Measurements from ENCODE around the gene FUZ. TPM values are rescaled to one million over a fixed set of nuclear protein-coding genes. Genes with fewer than 3 reads are reported as not detected.
A peak's percentile ranks its signal among the peaks of the same experiment; 100 is the strongest.

FUZ gene
- total and polyA plus RNA-seq, 2 donors (not counting 1 experiment from before 2014, with no cell fraction given): 30.2 to 31.5 TPM

GRCh38 chr19:49779731-49780555, 33.1 kb downstream of the FUZ start:
- Mint-ChIP-seq H3K9me3 (ENCODE audit: insufficient read depth) (no peaks in the 10 kb centered on the region), H3K4me3 (peak overlapping the region; percentile 42), H3K27ac (peak overlapping the region; percentile 85), H3K4me1 (peaks cover 23% of the 10 kb centered on the region), H3K27me3 (no peaks in the 10 kb centered on the region)
- no peak for TF ChIP-seq CTCF (IDR thresholded peaks at IDR 0.05)
- TF ChIP-seq EZH2 (IDR thresholded peaks at IDR 0.05; ENCODE audit: borderline replicate concordance, insufficient read depth, low read depth, low read length, poor library complexity, severe bottlenecking): no peak
- no peaks in the 10 kb centered on the region for H3K9me3 ChIP-seq (ENCODE audit: control extremely low read depth in 1 of 3, control insufficient read depth in 2 of 3, insufficient read depth in 1 of 3, low read length in 2 of 3)
- H3K79me2 ChIP-seq (ENCODE audit: control insufficient read depth, insufficient read depth, low read length): peaks cover 48% of the 10 kb centered on the region
- peak overlapping the region; percentile 52 to 64 for H3K27ac ChIP-seq (ENCODE audit: low read length in 2 of 2)
- H3K36me3 ChIP-seq (replicated peaks in 1 of 2; ENCODE audit: control extremely low read depth in 1 of 2, control insufficient read depth in 1 of 2, extremely low read depth in 1 of 2, insufficient read depth in 2 of 2, low read length in 1 of 2): peaks cover 7 to 28% of the 10 kb centered on the region in 2 experiments
- intact Hi-C loops (cut with micrococcal nuclease): no loop called here
- CTCF ChIA-PET: interaction anchor here (1.7 kb wide), 1 partner anchor 85 kb away, joined by 3 read pairs; no protein-coding TSS in a partner anchor
- peaks cover 17 to 25% of the 10 kb centered on the region in 2 donors for H3K4me1 ChIP-seq (ENCODE audit: control insufficient read depth in 2 of 2, insufficient read depth in 2 of 2, low read length in 2 of 2)
- no peak overlapping the region for H2AFZ ChIP-seq (ENCODE audit: insufficient read depth, low read depth, low read length, poor library complexity, severe bottlenecking)
- 60% methylated on average over 10 of the region's 11 CpGs for WGBS (ENCODE audit: insufficient coverage)
- no peaks in the 10 kb centered on the region for H3K27me3 ChIP-seq (replicated peaks in 1 of 4; ENCODE audit: control extremely low read depth in 1 of 4, control insufficient read depth in 3 of 4, insufficient read depth in 4 of 4, low read length in 3 of 4)
- POLR2A ChIA-PET: interaction anchor here (0.6 to 1.2 kb wide), 2 partner anchors 13 to 102 kb away, joined by 3 read pairs; partner anchors contain the start of gene AP2A1
- H3K4me2 ChIP-seq (replicated peaks; ENCODE audit: low read depth, low read length, poor library complexity, severe bottlenecking): peak overlapping the region; percentile 29
- peaks cover 21% of the 10 kb centered on the region for H4K20me1 ChIP-seq (ENCODE audit: control insufficient read depth, insufficient read depth, low read length, poor library complexity, severe bottlenecking)
- H3K9ac ChIP-seq (ENCODE audit: low read length): peak overlapping the region; percentile 30
- DNase-seq (peak; percentile 55), ATAC-seq (ENCODE audit: low read depth) (peak; percentile 49)
- H3K4me3 ChIP-seq (ENCODE audit: control extremely low read depth in 1 of 5, extremely low read depth in 1 of 5, insufficient read depth in 1 of 5, low read depth in 2 of 5, low read length in 4 of 5): no peak overlapping the region

- H3K27ac Mint-ChIP-seq: peak overlapping the region; percentile 47
These were observed 36.7 kb downstream of the FUZ start for GRCh38 chr19:49776371-49776764.

More at GRCh38 chr19:49776371-49776764, 36.7 kb downstream of the FUZ start:
- TF ChIP-seq CTCF (IDR thresholded peaks at IDR 0.05) (no peak), EZH2 (IDR thresholded peaks at IDR 0.05; ENCODE audit: borderline replicate concordance, insufficient read depth, low read depth, low read length, poor library complexity, severe bottlenecking) (no peak)
- no peaks in the 10 kb centered on the region for H3K9me3 Mint-ChIP-seq (ENCODE audit: insufficient read depth)
- ChIA-PET POLR2A (interaction anchor here (0.7 kb wide), 1 partner anchor 29 kb away, joined by 7 read pairs; no protein-coding TSS in a partner anchor), CTCF (no interaction called here)
- Histone ChIP-seq H3K27ac (ENCODE audit: low read length in 2 of 2) (no peak overlapping the region), H3K9ac (ENCODE audit: low read length) (no peak overlapping the region), H2AFZ (ENCODE audit: insufficient read depth, low read depth, low read length, poor library complexity, severe bottlenecking) (no peak overlapping the region), H3K79me2 (ENCODE audit: control insufficient read depth, insufficient read depth, low read length) (peaks cover 60% of the 10 kb centered on the region), H3K4me3 (ENCODE audit: control extremely low read depth in 1 of 5, extremely low read depth in 1 of 5, insufficient read depth in 1 of 5, low read depth in 2 of 5, low read length in 4 of 5) (no peak overlapping the region), H3K9me3 (ENCODE audit: control extremely low read depth in 1 of 3, control insufficient read depth in 2 of 3, insufficient read depth in 1 of 3, low read length in 2 of 3) (no peaks in the 10 kb centered on the region), H3K36me3 (replicated peaks in 1 of 2; ENCODE audit: control extremely low read depth in 1 of 2, control insufficient read depth in 1 of 2, extremely low read depth in 1 of 2, insufficient read depth in 2 of 2, low read length in 1 of 2) (peaks cover 0 to 6% of the 10 kb centered on the region in 2 experiments), H4K20me1 (ENCODE audit: control insufficient read depth, insufficient read depth, low read length, poor library complexity, severe bottlenecking) (peaks cover 42% of the 10 kb centered on the region), H3K4me2 (replicated peaks; ENCODE audit: low read depth, low read length, poor library complexity, severe bottlenecking) (no peak overlapping the region), H3K27me3 (replicated peaks in 1 of 4; ENCODE audit: control extremely low read depth in 1 of 4, control insufficient read depth in 3 of 4, insufficient read depth in 4 of 4, low read length in 3 of 4) (no peaks in the 10 kb centered on the region), H3K4me1 (ENCODE audit: control insufficient read depth in 2 of 2, insufficient read depth in 2 of 2, low read length in 2 of 2) (peaks cover 17 to 20% of the 10 kb centered on the region in 2 donors)
- no peak for ATAC-seq (ENCODE audit: low read depth)
- no peak overlapping the region for H3K4me3 Mint-ChIP-seq
- no peaks in the 10 kb centered on the region for H3K27me3 Mint-ChIP-seq
- peaks cover 30% of the 10 kb centered on the region for H3K4me1 Mint-ChIP-seq
- WGBS (ENCODE audit: insufficient coverage): 94% methylated on average over 6 of the region's 6 CpGs
- intact Hi-C loops (cut with micrococcal nuclease): no loop called here
- DNase-seq: no peak
